H1 (cell line): ENCODE measurements around the gene NSUN2. TPM values are rescaled to one million over a fixed set of nuclear protein-coding genes. Genes with fewer than 3 reads are reported as not detected.

ENCODE experiments used
- CTCF ChIA-PET: fragments of 300-600 bp; sonication (Branson Sonifier 250); formaldehyde crosslinking; loops from one replicate; lab custom pipeline; 2021; ENCODE audit not compliant: partially characterized antibody; lab: Charles Lee
- POLR2A ChIA-PET: fragments of 300-600 bp; sonication (Branson Sonifier 250); formaldehyde crosslinking; loops from one replicate; lab custom pipeline; 2021; ENCODE audit warnings: inconsistent platforms; ENCODE audit not compliant: partially characterized antibody; lab: Charles Lee
- DNase-seq, 2 experiments: peaks; one replicate each; pipeline versions ENCODE4 v3.0.0 to v3.0.0-alpha.2; 2010 to 2022; ENCODE audit warnings: low spot score in 2 of 2, low read depth in 1 of 2, mixed read lengths in 1 of 2
- FAIRE-seq: peaks from 2 replicates; lab custom pipeline; 2011; peaks lifted over from hg19 to GRCh38; lab: Jason Lieb, UNC
- H2AFZ ChIP-seq: 2 replicates; pipeline ENCODE4 v1.8.1; 2012; ENCODE audit warnings: low read length, inconsistent platforms
- H2AK5ac ChIP-seq: 2 replicates; pipeline ENCODE4 v1.6.1; 2013; ENCODE audit warnings: low read depth, low read length
- H2BK120ac ChIP-seq: replicated peaks from 2 replicates; pipeline ENCODE3; 2013; ENCODE audit warnings: low read depth, low read length, inconsistent platforms
- H2BK12ac ChIP-seq: 2 replicates; pipeline ENCODE4 v1.6.1; 2013; ENCODE audit warnings: low read depth, low read length
- H2BK15ac ChIP-seq: 2 replicates; pipeline ENCODE4 v1.6.1; 2013; ENCODE audit warnings: low read length
- H2BK20ac ChIP-seq: 2 replicates; pipeline ENCODE4 v1.6.1; 2013; ENCODE audit warnings: low read length
- H2BK5ac ChIP-seq: 2 replicates; pipeline ENCODE4 v1.6.1; 2013; ENCODE audit warnings: low read depth, low read length
- H3K14ac ChIP-seq: 2 replicates; pipeline ENCODE4 v1.6.1; 2013; ENCODE audit warnings: inconsistent platforms; ENCODE audit not compliant: insufficient read length
- H3K18ac ChIP-seq: 2 replicates; pipeline ENCODE4 v1.6.1; 2013; ENCODE audit warnings: low read length; ENCODE audit errors: extremely low read depth
- H3K23ac ChIP-seq: 2 replicates; pipeline ENCODE4 v1.6.1; 2013; ENCODE audit warnings: inconsistent platforms; ENCODE audit not compliant: insufficient read length
- H3K23me2 ChIP-seq: 2 replicates; pipeline ENCODE4 v1.6.1; 2013; ENCODE audit warnings: low read depth, low read length
- H3K27ac ChIP-seq: 2 replicates; pipeline ENCODE4 v1.6.1; 2011; ENCODE audit warnings: low read depth, low read length, inconsistent platforms
- H3K27me3 ChIP-seq, 4 experiments: replicated peaks in 1 of 4; 1 replicate in 1 of 4; 2 replicates in 3 of 4; pipeline versions ENCODE4 v1.6.1 to v1.8.1; 2011 to 2013; ENCODE audit warnings: low read length in 3 of 4, mild to moderate bottlenecking in 3 of 4, inconsistent platforms in 2 of 4, mixed read lengths in 2 of 4, moderate library complexity in 1 of 4; ENCODE audit not compliant: control insufficient read depth in 3 of 4, insufficient read depth in 3 of 4; ENCODE audit errors: extremely low read depth in 1 of 4
- H3K36me3 ChIP-seq, 4 experiments: 2 replicates each; pipeline versions ENCODE4 v1.6.1 to v1.8.1; 2011 to 2013; ENCODE audit warnings: mild to moderate bottlenecking in 4 of 4, low read length in 3 of 4, moderate library complexity in 2 of 4, control low read depth in 1 of 4, inconsistent platforms in 1 of 4; ENCODE audit not compliant: insufficient read depth in 4 of 4, control insufficient read depth in 2 of 4
- H3K4ac ChIP-seq: replicated peaks from 2 replicates; pipeline ENCODE3; 2013; ENCODE audit warnings: low read length, low read depth, mixed read lengths, inconsistent platforms; ENCODE audit not compliant: insufficient read length
- H3K4me1 ChIP-seq, 4 experiments: replicated peaks in 1 of 4; 1 replicate in 1 of 4; 2 replicates in 3 of 4; pipeline versions ENCODE4 v1.6.1 to v1.8.1; 2011 to 2013; ENCODE audit warnings: low read length in 3 of 4, inconsistent platforms in 2 of 4, mixed read lengths in 1 of 4; ENCODE audit not compliant: insufficient read depth in 4 of 4, control insufficient read depth in 3 of 4
- H3K4me2 ChIP-seq, 2 experiments: 2 replicates each; pipeline versions ENCODE4 v1.6.1 to v1.8.1; 2011 to 2013; ENCODE audit warnings: low read depth in 2 of 2, low read length in 2 of 2, control low read depth in 1 of 2, inconsistent platforms in 1 of 2, mild to moderate bottlenecking in 1 of 2; ENCODE audit not compliant: insufficient read depth in 1 of 2
- H3K4me3 ChIP-seq, 4 experiments: fragments of 200-600, 300-600 bp in 1 of 4; sonication (generic), shearing (Covaris generic), sonication (Bioruptor Twin) in 1 of 4; 2 replicates each; pipeline versions ENCODE4 v1.5.1 to v1.8.1; 2011 to 2016; ENCODE audit warnings: low read length in 4 of 4, low read depth in 3 of 4, control low read depth in 2 of 4, inconsistent platforms in 2 of 4, mild to moderate bottlenecking in 2 of 4, mixed read lengths in 1 of 4, moderate library complexity in 1 of 4; ENCODE audit not compliant: insufficient read depth in 2 of 4; ENCODE audit errors: extremely low read depth in 1 of 4
- H3K56ac ChIP-seq: replicated peaks from 2 replicates; pipeline ENCODE3; 2013; ENCODE audit warnings: low read depth, mild to moderate bottlenecking, mixed read lengths, low read length, inconsistent platforms; ENCODE audit not compliant: insufficient read length
- H3K79me1 ChIP-seq: 2 replicates; pipeline ENCODE4 v1.6.1; 2013; ENCODE audit warnings: low read depth, low read length, control low read depth
- H3K79me2 ChIP-seq, 2 experiments: 2 replicates each; pipeline versions ENCODE4 v1.6.1 to v1.8.1; 2012 to 2013; ENCODE audit warnings: low read length in 2 of 2, mild to moderate bottlenecking in 2 of 2, inconsistent platforms in 1 of 2; ENCODE audit not compliant: insufficient read depth in 2 of 2, control insufficient read depth in 1 of 2
- H3K9ac ChIP-seq, 4 experiments: replicated peaks in 1 of 4; 1 replicate in 1 of 4; 2 replicates in 3 of 4; pipeline versions ENCODE4 v1.6.1 to v1.8.1; 2011 to 2013; ENCODE audit warnings: low read depth in 3 of 4, low read length in 3 of 4, control low read depth in 2 of 4, mild to moderate bottlenecking in 2 of 4, moderate library complexity in 2 of 4, inconsistent platforms in 1 of 4; ENCODE audit errors: extremely low read depth in 1 of 4
- H3K9me3 ChIP-seq, 2 experiments: 2 replicates each; pipeline versions ENCODE4 v1.6.1 to v1.8.1; 2012 to 2013; ENCODE audit warnings: mild to moderate bottlenecking in 2 of 2, moderate library complexity in 2 of 2, control low read depth in 1 of 2, inconsistent platforms in 1 of 2, low read depth in 1 of 2, low read length in 1 of 2, mixed read lengths in 1 of 2; ENCODE audit not compliant: insufficient read depth in 2 of 2
- H4K20me1 ChIP-seq, 2 experiments: replicated peaks in 1 of 2; 2 replicates each; pipeline versions ENCODE3 to v1.8.1; 2011 to 2013; ENCODE audit warnings: inconsistent platforms in 2 of 2, low read length in 2 of 2, mild to moderate bottlenecking in 1 of 2; ENCODE audit not compliant: insufficient read depth in 2 of 2, control insufficient read depth in 1 of 2
- H4K5ac ChIP-seq: 2 replicates; pipeline ENCODE4 v1.6.1; 2013; ENCODE audit warnings: low read length, low read depth, mixed read lengths, inconsistent platforms; ENCODE audit not compliant: insufficient read length
- H4K8ac ChIP-seq: 2 replicates; pipeline ENCODE4 v1.8.0; 2013; ENCODE audit warnings: mild to moderate bottlenecking, moderate library complexity, low read length, inconsistent platforms; ENCODE audit not compliant: insufficient read depth; ENCODE audit errors: extremely low read depth
- H4K91ac ChIP-seq: replicated peaks from 2 replicates; pipeline ENCODE3; 2013; ENCODE audit warnings: low read length, mixed read lengths, inconsistent platforms; ENCODE audit not compliant: insufficient read length
- CTBP2 ChIP-seq: IDR thresholded peaks from 2 replicates; pipeline ENCODE4 v1.7.0; 2011; ENCODE audit warnings: borderline replicate concordance, mild to moderate bottlenecking, moderate library complexity, mixed read lengths, low read length; ENCODE audit not compliant: insufficient read depth, insufficient read length
- EP300 ChIP-seq, 2 experiments: IDR thresholded peaks; 1 replicate in 1 of 2; 2 replicates in 1 of 2; pipeline ENCODE4 v1.6.1; 2011 to 2012; ENCODE audit warnings: low read depth in 2 of 2, low read length in 2 of 2, mild to moderate bottlenecking in 2 of 2, borderline replicate concordance in 1 of 2, inconsistent platforms in 1 of 2, moderate library complexity in 1 of 2
- EZH2 ChIP-seq: fragments of 200-600 bp; sonication (generic); IDR thresholded peaks from 2 replicates; pipeline ENCODE4 v1.7.1; 2012; ENCODE audit warnings: low read depth, mild to moderate bottlenecking, moderate library complexity, low read length, inconsistent platforms; ENCODE audit not compliant: severe bottlenecking
- JUND ChIP-seq: IDR thresholded peaks from 2 replicates; pipeline ENCODE4 v1.6.1; 2011; ENCODE audit warnings: mild to moderate bottlenecking, improper control_type of control experiment, low read length
- RAD21 ChIP-seq, 2 experiments: IDR thresholded peaks in 1 of 2; conservative IDR thresholded peaks in 1 of 2; 2 replicates each; pipeline ENCODE4 v1.6.1; 2011; ENCODE audit warnings: low read depth in 2 of 2, low read length in 2 of 2, improper control_type of control experiment in 1 of 2, inconsistent platforms in 1 of 2, mild to moderate bottlenecking in 1 of 2, moderate library complexity in 1 of 2
- SP2 ChIP-seq: IDR thresholded peaks from 2 replicates; pipeline ENCODE4 v1.6.1; 2012; ENCODE audit warnings: mild to moderate bottlenecking, low read length, inconsistent platforms
- WGBS, 2 experiments: shearing (Covaris generic) in 1 of 2; methylation state at CpG; one replicate each; pipeline versions ENCODE4 v1.1.6 to v1.1.7; 2013 to 2015; ENCODE audit warnings: low lambda C conversion rate in 2 of 2, mixed read lengths in 2 of 2, inconsistent platforms in 1 of 2, low coverage in 1 of 2, missing lambda C conversion rate in 1 of 2; ENCODE audit not compliant: insufficient replicate concordance in 2 of 2, insufficient coverage in 1 of 2, insufficient read length in 1 of 2; ENCODE audit errors: extremely low coverage in 1 of 2, missing lambda C conversion rate in 1 of 2; 5-methylcytosine and 5-hydroxymethylcytosine counted together
- polyA plus RNA-seq, 7 experiments: library from polyadenylated mRNA; depleted of rRNA in 3 of 7; stranded (reverse) in 5 of 7; unstranded in 2 of 7; fragments of >200 nt in 5 of 7; fragments of 200-250 nt in 2 of 7; gene quantifications; 1 replicate in 5 of 7; 2 replicates in 1 of 7; 4 replicates in 1 of 7; pipeline versions ENCODE4 v1.2.1 to v1.2.3, GENCODE V29; 2011 to 2013; ENCODE audit warnings: missing spikeins in 2 of 7, mixed read lengths in 2 of 7
- total RNA-seq: library from RNA; stranded (reverse); fragmentation: NEBNext Ultra II Directional; extraction: Animal tissue kit (Norgen Biotek cat#: 25700); gene quantifications from 2 replicates; pipeline ENCODE4 v1.2.1, GENCODE V29; 2021
- TF ChIP-seq, protein P1 (sequence below): IDR thresholded peaks from 2 replicates; pipeline ENCODE4 v1.6.1; 2012; ENCODE audit warnings: inconsistent platforms

The NSUN2 gene
- total and polyA plus RNA-seq, 2 of the 8 experiments (the other 6 are each of a cell fraction or from before 2014, with no cell fraction given) = 47.3 to 94.7 TPM

DNA sequence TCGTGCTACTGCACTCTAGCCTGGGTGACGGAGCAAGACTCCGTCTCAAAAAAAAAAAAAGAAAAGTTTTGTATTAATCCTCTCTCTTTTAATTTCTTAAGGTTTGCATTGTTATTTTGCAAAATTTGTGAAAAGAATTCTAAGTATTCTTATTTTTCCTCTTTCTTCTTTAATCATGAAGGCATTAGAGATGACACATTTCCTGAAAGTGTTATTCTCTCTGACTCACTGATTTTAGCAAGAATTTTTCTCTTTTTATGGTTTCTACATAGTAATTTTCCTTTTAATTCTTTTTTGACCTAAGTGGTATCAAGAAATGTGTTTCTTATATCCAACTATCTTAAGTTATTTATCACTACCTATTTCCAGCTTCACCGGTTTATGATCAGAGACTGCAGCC, 78.0 kb downstream of the NSUN2 start:
- Histone ChIP-seq H3K4ac (no peak overlapping the region), H4K8ac (no peak overlapping the region), H3K4me1 (no peaks in the 10 kb centered on the region), H3K27me3 (no peaks in the 10 kb centered on the region), H2AK5ac (no peak overlapping the region), H3K9ac (no peak overlapping the region), H2AFZ (no peak overlapping the region), H4K5ac (no peak overlapping the region), H4K20me1 (no peaks in the 10 kb centered on the region), H3K18ac (no peak overlapping the region), H3K14ac (no peak overlapping the region), H3K9me3 (peaks cover 22% of the 10 kb centered on the region in 2 experiments), H3K79me2 (no peaks in the 10 kb centered on the region), H3K4me2 (no peak overlapping the region), H2BK12ac (no peak overlapping the region), H2BK5ac (no peak overlapping the region), H3K79me1 (no peaks in the 10 kb centered on the region), H3K56ac (no peak overlapping the region), H3K23me2 (no peaks in the 10 kb centered on the region), H3K4me3 (no peak overlapping the region), H2BK15ac (no peak overlapping the region), H2BK20ac (no peak overlapping the region), H3K23ac (no peak overlapping the region), H3K36me3 (no peaks in the 10 kb centered on the region), H2BK120ac (no peak overlapping the region), H4K91ac (no peak overlapping the region), H3K27ac (no peak overlapping the region)
- WGBS, 2 experiments = 96% methylated on average over 4 of the region's 4 CpGs; no CpG with 5 or more reads in 1 of the 2 experiments
- TF ChIP-seq, protein P1, sequence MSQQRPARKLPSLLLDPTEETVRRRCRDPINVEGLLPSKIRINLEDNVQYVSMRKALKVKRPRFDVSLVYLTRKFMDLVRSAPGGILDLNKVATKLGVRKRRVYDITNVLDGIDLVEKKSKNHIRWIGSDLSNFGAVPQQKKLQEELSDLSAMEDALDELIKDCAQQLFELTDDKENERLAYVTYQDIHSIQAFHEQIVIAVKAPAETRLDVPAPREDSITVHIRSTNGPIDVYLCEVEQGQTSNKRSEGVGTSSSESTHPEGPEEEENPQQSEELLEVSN = no peak
- TF ChIP-seq SP2 (no peak), EP300 (IDR thresholded peaks at IDR 0.05; ENCODE audit: borderline replicate concordance in 1 of 2, low read depth in 2 of 2, low read length in 2 of 2) (no peak), CTBP2 (no peak), JUND (no peak), EZH2 (no peak), RAD21 (IDR thresholded peaks at IDR 0.05 in 1 of 2, conservative IDR thresholded peaks at IDR 0.05 in 1 of 2; ENCODE audit: low read depth in 2 of 2, low read length in 2 of 2) (no peak)
- DNase-seq (no peak), FAIRE-seq (no peak)
- POLR2A ChIA-PET = no interaction called here
- CTCF ChIA-PET = interaction anchor here (0.6 kb wide), 1 partner anchor 356 kb away, joined by 3 read pairs; no protein-coding TSS in a partner anchor
